Stimulated activated memory B cell treated with anti-CD40 and anti-IgM and Interleukin-4, amounts not matched to agents 10 μg/mL and 1 μg/mL and 100 μg/mL, for 72 hours (primary cell): Measurements from ENCODE around the gene PTPRC.

Experiments used
- ATAC-seq: fragments of 150-1000 bp; cut with Tn5 transposase; 2 replicates; pipeline ENCODE4 v1.10.0; 2021
- H3K27ac Mint-ChIP-seq: one replicate; pipeline ENCODE4 v1.8.0; 2022; ENCODE audit warnings: mild to moderate bottlenecking, mixed read lengths
- H3K27me3 Mint-ChIP-seq: one replicate; pipeline ENCODE4 v1.8.0; 2022; ENCODE audit warnings: mixed read lengths
- H3K36me3 Mint-ChIP-seq: one replicate; pipeline ENCODE4 v1.8.0; 2022; ENCODE audit warnings: mixed read lengths
- H3K4me1 Mint-ChIP-seq: one replicate; pipeline ENCODE4 v1.8.0; 2022; ENCODE audit warnings: mixed read lengths
- H3K4me3 Mint-ChIP-seq: one replicate; pipeline ENCODE4 v1.8.0; 2022; ENCODE audit warnings: mild to moderate bottlenecking, moderate library complexity, mixed read lengths
- H3K9me3 Mint-ChIP-seq: one replicate; pipeline ENCODE4 v1.8.0; 2022; ENCODE audit warnings: mixed read lengths

PTPRC gene

DNA sequence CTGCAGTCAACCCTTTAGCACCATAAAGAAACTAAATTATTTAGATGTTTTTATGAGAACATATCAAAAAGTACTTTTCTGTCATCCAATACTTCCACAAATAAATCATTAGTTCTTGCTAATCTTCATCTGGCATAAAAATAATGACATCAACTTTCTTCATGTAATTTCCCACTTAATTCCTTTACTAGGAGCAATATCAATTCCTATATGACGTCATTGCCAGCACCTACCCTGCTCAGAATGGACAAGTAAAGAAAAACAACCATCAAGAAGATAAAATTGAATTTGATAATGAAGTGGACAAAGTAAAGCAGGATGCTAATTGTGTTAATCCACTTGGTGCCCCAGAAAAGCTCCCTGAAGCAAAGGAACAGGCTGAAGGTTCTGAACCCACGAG is 116.9 kb downstream of the PTPRC start:
- Mint-ChIP-seq H3K27me3 (no peaks in the 10 kb centered on the region), H3K9me3 (no peaks in the 10 kb centered on the region), H3K27ac (peak overlapping the region; percentile 61), H3K4me1 (peaks cover 42% of the 10 kb centered on the region), H3K4me3 (no peak overlapping the region), H3K36me3 (peaks cover 46% of the 10 kb centered on the region)
- no peak for ATAC-seq

DNA sequence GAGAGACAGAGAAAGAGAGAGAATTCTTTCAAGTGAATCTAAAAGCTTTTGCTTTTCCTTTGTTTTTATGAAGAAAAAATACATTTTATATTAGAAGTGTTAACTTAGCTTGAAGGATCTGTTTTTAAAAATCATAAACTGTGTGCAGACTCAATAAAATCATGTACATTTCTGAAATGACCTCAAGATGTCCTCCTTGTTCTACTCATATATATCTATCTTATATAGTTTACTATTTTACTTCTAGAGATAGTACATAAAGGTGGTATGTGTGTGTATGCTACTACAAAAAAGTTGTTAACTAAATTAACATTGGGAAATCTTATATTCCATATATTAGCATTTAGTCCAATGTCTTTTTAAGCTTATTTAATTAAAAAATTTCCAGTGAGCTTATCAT is 117.6 kb downstream of the PTPRC start:
- peaks cover 42% of the 10 kb centered on the region for H3K4me1 Mint-ChIP-seq
- ATAC-seq: no peak
- H3K27me3 Mint-ChIP-seq: no peaks in the 10 kb centered on the region
- peak overlapping the region; percentile 61 for H3K27ac Mint-ChIP-seq
- H3K9me3 Mint-ChIP-seq: no peaks in the 10 kb centered on the region
- H3K36me3 Mint-ChIP-seq: peaks cover 38% of the 10 kb centered on the region
- no peak overlapping the region for H3K4me3 Mint-ChIP-seq

DNA sequence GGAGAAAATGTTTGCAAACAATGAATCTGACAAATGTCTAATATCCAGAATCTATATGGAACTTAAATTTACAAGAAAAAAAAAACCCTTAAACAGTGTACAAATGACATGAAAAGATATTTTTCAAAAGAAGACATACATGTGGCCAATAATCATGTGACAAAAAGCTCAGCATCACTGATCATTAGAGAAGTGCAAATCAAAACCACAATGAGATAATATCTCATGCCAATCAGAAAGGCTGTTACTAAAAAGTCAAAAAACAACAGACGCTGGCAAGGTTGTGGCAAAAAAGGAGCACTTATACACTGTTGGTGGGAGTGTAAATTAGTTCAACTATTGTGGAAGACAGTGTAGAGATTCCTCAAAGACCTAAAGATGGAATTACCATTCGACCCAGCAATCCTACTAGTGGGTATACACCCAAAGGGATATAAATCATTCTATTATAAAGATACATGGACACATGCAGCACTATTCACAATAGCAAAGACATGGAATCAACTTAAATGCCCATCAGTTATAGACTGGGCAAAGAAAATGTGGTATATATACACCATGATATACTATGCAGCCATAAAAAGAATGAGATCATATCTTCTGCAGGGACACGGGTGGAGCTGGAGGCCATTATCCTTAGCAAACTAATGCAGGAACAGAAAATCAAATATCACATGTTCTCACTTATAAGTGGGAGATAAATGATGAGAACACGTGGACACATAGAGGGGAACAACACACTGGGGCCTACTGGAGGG is 123.2 kb downstream of the PTPRC start:
- no peak for ATAC-seq
- H3K27ac Mint-ChIP-seq: peak overlapping the region; percentile 41
- no peaks in the 10 kb centered on the region for H3K9me3 Mint-ChIP-seq
- peaks cover 6% of the 10 kb centered on the region for H3K36me3 Mint-ChIP-seq
- no peak overlapping the region for H3K4me3 Mint-ChIP-seq
- H3K4me1 Mint-ChIP-seq: peaks cover 42% of the 10 kb centered on the region
- no peaks in the 10 kb centered on the region for H3K27me3 Mint-ChIP-seq

DNA sequence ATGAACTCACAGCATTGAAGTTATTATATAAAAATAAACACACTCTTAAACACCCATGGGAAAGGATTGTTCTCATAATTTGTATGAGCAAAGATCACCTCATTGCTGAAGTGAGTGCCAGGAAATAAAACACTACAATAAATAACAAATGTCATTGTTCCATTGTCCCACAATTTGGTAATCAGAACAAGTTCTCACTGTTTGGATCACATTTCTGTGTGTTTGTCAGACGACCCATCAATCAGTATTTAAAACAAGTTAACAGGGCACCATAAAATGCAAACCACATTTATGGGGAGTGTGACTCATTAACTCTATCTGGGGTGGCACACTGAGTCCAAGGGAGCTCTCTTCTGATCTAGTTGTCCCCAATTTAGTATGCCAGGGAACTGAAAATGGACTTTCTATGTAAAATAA is 124.5 kb downstream of the PTPRC start:
- H3K9me3 Mint-ChIP-seq: no peaks in the 10 kb centered on the region
- no peaks in the 10 kb centered on the region for H3K27me3 Mint-ChIP-seq
- H3K4me1 Mint-ChIP-seq: peaks cover 42% of the 10 kb centered on the region
- no peaks in the 10 kb centered on the region for H3K36me3 Mint-ChIP-seq
- no peak overlapping the region for H3K4me3 Mint-ChIP-seq
- ATAC-seq: no peak
- H3K27ac Mint-ChIP-seq: no peak overlapping the region

DNA sequence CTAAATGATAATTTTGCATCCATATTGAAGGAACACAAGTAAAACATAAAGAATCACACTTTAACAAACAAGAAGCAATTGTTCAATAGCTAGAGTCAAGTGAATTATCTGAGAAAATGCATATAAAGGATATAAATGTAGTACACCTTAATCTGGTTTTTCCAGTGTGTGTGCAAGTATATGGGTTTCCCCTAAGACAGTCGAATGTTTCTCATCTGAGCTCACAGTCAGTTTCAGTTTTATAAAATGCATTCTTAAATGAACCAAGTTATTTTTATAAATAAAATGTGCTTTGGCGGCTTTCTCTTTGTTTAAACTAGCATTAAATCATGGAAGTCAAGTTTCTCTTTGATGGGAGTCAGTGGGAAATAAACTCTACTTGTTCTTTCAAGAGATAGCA is 125.9 kb downstream of the PTPRC start:
- peaks cover 40% of the 10 kb centered on the region for H3K4me1 Mint-ChIP-seq
- H3K36me3 Mint-ChIP-seq: no peaks in the 10 kb centered on the region
- H3K4me3 Mint-ChIP-seq: no peak overlapping the region
- no peak for ATAC-seq
- H3K9me3 Mint-ChIP-seq: no peaks in the 10 kb centered on the region
- no peaks in the 10 kb centered on the region for H3K27me3 Mint-ChIP-seq
- H3K27ac Mint-ChIP-seq: no peak overlapping the region

DNA sequence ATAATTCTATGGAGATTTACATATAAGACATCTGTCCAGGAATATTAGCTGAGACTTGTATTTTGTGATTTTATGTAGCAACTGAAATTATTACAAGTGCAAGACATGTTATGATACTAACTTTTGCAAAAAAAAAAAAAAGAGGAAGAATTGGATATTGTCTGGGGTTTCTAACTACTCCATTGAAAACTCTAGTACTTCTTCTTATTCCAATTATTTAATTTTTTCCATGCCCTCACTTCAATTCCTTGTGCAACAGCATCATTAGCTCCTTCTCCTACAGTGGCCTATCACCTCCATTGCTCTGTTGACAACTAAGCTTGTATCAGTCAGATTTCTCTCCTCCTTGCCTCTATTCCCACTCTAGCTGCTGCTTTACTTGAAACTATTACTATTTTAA is 126.6 kb downstream of the PTPRC start:
- Mint-ChIP-seq H3K4me3 (no peak overlapping the region), H3K27ac (no peak overlapping the region)
- no peak for ATAC-seq

DNA sequence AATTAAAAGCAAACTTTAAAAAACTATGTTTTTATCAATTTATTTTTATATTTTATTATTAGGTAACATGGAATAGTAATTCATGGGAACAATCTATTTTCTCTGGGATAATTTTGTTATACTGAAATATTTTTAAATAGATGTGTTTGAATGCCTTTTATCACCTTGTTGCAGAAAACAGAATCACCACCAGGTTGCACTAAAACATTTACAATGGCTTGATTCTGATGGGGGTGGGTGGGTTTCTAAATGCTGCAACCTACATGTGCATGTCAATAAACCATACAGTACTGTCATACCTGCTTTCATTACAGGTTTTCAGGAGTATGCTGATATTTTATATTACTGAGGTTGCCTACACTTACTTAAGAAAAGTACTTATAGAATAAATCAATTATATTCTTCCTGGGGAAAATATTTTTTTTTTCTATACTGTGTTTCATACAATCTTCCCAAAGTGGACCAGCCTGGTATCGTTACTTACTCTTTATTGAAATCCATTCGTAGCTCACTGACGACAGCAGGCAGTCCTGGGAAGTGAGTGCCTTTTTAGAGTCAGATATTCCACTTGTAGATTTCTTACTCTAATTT is 132.8 kb downstream of the PTPRC start:
- Mint-ChIP-seq H3K36me3 (no peaks in the 10 kb centered on the region), H3K27ac (no peak overlapping the region), H3K4me3 (no peak overlapping the region), H3K4me1 (no peaks in the 10 kb centered on the region), H3K27me3 (no peaks in the 10 kb centered on the region), H3K9me3 (no peaks in the 10 kb centered on the region)
- no peak for ATAC-seq

More for the DNA sequence above, 126.6 kb downstream of the PTPRC start:
- H3K27me3 Mint-ChIP-seq: no peaks in the 10 kb centered on the region
- peaks cover 34% of the 10 kb centered on the region for H3K4me1 Mint-ChIP-seq
- H3K9me3 Mint-ChIP-seq: no peaks in the 10 kb centered on the region
- no peaks in the 10 kb centered on the region for H3K36me3 Mint-ChIP-seq

DNA sequence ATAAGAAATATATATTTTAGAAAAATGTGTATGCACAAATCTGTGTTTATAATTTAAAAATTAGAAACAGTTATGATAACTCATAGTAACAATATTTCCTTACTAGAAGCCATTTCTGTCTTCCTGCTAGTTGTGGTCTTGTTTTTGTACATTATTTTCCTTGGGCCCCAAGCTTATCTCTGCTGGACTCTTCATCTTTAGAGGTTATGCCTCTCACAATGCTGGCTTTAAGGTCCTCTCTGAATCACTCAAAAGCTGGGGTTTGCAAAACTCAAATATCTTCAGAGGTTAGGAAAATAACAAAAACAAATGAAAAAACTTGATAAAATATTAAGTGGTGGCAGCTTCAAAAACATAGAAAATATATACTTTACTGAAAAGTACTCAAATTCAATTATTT is 133.8 kb downstream of the PTPRC start:
- Mint-ChIP-seq H3K4me3 (no peak overlapping the region), H3K27ac (no peak overlapping the region), H3K9me3 (no peaks in the 10 kb centered on the region), H3K4me1 (no peaks in the 10 kb centered on the region), H3K36me3 (no peaks in the 10 kb centered on the region), H3K27me3 (no peaks in the 10 kb centered on the region)
- no peak for ATAC-seq

DNA sequence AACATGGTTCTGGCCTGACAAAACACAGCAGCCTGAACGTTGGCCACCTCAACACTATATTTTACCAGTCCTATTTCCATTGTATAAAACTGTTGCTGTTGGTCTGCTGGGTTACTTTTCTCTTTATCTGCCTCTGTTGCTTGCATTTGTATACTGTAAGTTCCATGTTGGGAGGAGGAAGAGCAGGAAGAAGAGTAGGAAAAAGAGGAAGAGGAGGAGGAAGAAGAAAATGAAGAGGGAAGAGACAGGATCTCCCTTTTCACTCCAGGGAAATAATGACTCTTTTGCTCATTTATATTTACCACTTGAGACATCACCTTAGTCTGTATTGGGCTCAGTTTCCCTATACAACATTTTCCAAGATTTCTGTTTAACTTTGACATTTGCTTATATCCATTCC is 134.2 kb downstream of the PTPRC start:
- Mint-ChIP-seq H3K36me3 (no peaks in the 10 kb centered on the region), H3K27ac (no peak overlapping the region), H3K4me3 (no peak overlapping the region), H3K4me1 (no peaks in the 10 kb centered on the region), H3K27me3 (no peaks in the 10 kb centered on the region), H3K9me3 (no peaks in the 10 kb centered on the region)
- ATAC-seq: no peak

DNA sequence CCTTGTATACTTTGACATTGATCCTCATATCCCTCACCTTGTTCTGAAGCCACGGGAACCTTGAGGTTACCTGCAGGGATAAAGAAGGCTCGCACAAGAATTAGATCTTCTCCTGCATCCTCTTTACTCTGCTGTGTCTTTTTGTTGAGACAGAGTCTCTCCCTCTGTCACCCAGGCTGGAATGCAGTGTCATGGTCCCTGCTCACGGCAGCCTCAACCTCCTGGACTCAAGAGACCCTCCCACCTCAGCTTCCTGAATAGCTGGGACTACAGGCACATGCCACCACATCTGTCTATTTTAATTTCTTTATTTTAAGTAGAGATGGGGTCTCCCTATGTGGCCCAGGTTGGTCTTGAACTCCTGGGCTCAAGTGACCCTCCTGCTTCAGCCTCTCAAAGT is 134.7 kb downstream of the PTPRC start:
- Mint-ChIP-seq H3K36me3 (no peaks in the 10 kb centered on the region), H3K27me3 (no peaks in the 10 kb centered on the region), H3K4me1 (no peaks in the 10 kb centered on the region), H3K9me3 (no peaks in the 10 kb centered on the region), H3K4me3 (no peak overlapping the region), H3K27ac (no peak overlapping the region)
- no peak for ATAC-seq

DNA sequence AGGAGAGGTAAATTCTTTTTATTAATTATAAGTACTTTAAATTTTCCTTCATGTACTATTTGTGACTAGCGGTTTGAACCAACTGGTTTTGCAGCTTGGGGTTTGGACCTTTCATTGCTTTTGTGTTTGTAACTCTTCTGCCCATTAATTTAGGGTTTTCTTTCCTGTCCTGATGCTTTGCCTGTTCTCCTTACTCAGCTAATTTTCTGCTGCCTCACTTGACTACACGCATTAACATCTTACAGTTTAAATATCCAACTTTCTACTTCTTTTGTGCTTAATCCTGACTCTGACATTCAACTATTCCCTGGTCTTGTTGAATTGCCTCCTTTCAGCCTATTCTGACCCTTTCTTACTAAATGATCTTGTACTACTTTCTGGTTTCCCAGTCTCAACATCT is 135.6 kb downstream of the PTPRC start:
- Mint-ChIP-seq H3K27me3 (no peaks in the 10 kb centered on the region), H3K9me3 (no peaks in the 10 kb centered on the region), H3K4me1 (no peaks in the 10 kb centered on the region), H3K36me3 (no peaks in the 10 kb centered on the region), H3K4me3 (no peak overlapping the region), H3K27ac (no peak overlapping the region)
- no peak for ATAC-seq

DNA sequence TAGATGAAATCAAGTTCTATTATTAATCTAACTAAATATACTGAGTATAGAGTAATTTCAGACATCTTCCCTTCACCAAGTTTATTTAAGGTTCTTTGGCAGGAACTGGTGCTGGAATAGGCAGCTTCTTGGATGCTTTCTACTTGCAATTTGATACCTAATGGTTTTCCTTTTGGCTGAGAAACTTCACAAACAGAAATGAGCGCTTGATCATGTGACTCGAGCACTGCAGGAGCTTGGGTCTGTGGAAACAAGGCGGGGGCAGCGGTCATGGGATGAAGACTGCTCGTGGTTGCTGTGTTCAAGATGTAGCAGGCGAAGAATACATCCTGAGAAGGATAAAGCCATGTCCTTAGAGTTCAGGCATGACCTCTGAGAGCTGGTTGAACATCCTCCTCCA is 136.8 kb downstream of the PTPRC start:
- ATAC-seq: no peak
- Mint-ChIP-seq H3K4me1 (no peaks in the 10 kb centered on the region), H3K4me3 (no peak overlapping the region), H3K27ac (no peak overlapping the region), H3K27me3 (no peaks in the 10 kb centered on the region), H3K36me3 (no peaks in the 10 kb centered on the region), H3K9me3 (no peaks in the 10 kb centered on the region)

DNA sequence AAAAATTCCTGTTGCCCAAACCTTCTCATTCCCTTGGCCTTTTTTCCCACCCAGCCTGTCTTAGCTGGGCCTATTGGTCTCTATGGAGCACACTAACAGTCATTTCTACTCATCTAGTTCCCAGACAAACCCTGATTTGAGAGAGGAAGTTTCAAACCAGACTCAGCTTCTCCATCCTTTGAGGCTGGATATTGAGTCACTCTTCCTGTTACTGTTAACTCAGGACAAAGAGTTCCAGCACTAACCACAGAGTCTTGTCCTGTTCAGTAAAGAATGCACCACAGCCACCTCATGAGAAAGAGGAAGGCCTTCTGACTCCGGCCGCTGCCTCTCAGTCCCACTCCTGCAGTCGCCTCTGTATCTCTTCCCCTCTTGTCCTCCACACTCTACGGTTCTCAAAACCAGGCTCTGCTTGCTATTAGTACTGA is 137.8 kb downstream of the PTPRC start:
- no peak for ATAC-seq

DNA sequence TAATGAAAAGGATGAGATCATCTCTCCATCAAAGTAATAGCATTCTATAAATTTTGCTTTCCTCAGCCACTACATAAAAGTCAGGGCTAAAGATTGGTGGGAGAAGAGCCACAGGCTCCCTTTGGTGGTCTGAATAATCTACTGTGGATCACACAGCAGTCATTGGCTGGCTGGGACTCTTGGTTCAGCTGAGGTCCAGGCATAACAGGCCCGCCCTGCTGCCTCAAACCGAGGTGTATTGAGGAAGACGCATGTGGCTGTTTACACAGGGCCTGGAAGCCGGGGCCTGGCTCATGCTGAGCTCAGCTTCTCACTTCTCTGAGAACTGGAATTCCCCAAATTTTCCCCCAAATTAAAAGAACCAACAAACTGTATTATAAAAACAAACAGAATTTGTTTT is 139.2 kb downstream of the PTPRC start:
- ATAC-seq: no peak
- H3K9me3 Mint-ChIP-seq: no peaks in the 10 kb centered on the region
- no peaks in the 10 kb centered on the region for H3K36me3 Mint-ChIP-seq

More for the DNA sequence above, 137.8 kb downstream of the PTPRC start:
- H3K9me3 Mint-ChIP-seq: no peaks in the 10 kb centered on the region
- H3K27me3 Mint-ChIP-seq: no peaks in the 10 kb centered on the region
- H3K4me1 Mint-ChIP-seq: no peaks in the 10 kb centered on the region
- H3K27ac Mint-ChIP-seq: no peak overlapping the region
- H3K4me3 Mint-ChIP-seq: no peak overlapping the region
- H3K36me3 Mint-ChIP-seq: no peaks in the 10 kb centered on the region

DNA sequence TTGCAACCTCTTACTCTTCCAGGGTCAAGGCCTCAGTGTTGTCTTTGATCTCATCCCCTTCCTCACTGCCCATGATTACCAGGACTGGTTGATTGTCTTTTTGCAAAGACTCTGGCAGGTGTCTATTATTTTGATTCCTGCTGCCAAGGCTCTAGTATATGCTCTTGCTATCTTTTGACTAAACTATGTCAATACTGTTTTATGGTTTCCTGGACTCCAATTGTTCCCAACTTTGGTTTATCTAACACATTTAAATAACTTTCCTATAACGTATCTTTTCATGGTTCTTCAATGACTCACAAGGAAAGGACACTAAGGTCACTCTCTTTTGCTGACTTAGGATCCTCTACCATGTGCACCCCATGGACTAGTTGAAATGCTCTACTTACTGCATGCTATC is 141.5 kb downstream of the PTPRC start:
- no peak overlapping the region for H3K4me3 Mint-ChIP-seq
- no peaks in the 10 kb centered on the region for H3K27me3 Mint-ChIP-seq
- ATAC-seq: no peak
- no peaks in the 10 kb centered on the region for H3K36me3 Mint-ChIP-seq
- H3K9me3 Mint-ChIP-seq: no peaks in the 10 kb centered on the region
- no peak overlapping the region for H3K27ac Mint-ChIP-seq
- no peaks in the 10 kb centered on the region for H3K4me1 Mint-ChIP-seq

More for the DNA sequence above, 139.2 kb downstream of the PTPRC start:
- Mint-ChIP-seq H3K4me3 (no peak overlapping the region), H3K4me1 (no peaks in the 10 kb centered on the region), H3K27ac (no peak overlapping the region), H3K27me3 (no peaks in the 10 kb centered on the region)

DNA sequence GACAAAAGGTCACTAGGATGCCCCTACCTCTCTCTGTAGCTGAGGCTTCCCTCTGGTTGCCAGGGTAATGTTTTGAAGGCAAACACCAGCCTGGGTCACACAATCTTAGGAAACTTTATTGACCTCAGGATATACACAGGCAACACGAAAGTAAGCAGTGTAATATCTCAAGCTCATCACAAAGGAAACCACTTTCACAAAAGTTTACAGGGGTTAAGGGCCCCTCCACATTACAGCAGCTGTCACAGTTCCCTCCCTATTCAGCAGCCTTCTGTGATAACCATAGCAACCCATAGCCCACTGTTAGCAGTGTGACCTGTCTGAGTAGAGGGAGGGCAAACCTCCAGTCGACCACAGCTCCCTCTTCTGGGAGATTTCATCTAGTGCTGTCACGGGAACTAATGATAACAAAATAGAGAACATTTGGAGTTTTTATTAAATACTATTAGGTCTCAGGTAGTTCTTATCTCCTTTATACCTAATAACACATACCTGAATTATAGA is 149.8 kb downstream of the PTPRC start:
- Mint-ChIP-seq H3K4me3 (no peak overlapping the region), H3K27me3 (peaks cover 9% of the 10 kb centered on the region), H3K9me3 (no peaks in the 10 kb centered on the region), H3K4me1 (peaks cover 6% of the 10 kb centered on the region), H3K36me3 (no peaks in the 10 kb centered on the region), H3K27ac (no peak overlapping the region)
- ATAC-seq: peak; percentile 76
